ENCODE data around the gene KNDC1. TPM values are rescaled to one million over a fixed set of nuclear protein-coding genes. Genes with fewer than 3 reads are reported as not detected.

The KNDC1 gene
- total RNA-seq, 3 donors from 2014 or later = 0.14 to 0.60 (median 0.32) TPM

DNA sequence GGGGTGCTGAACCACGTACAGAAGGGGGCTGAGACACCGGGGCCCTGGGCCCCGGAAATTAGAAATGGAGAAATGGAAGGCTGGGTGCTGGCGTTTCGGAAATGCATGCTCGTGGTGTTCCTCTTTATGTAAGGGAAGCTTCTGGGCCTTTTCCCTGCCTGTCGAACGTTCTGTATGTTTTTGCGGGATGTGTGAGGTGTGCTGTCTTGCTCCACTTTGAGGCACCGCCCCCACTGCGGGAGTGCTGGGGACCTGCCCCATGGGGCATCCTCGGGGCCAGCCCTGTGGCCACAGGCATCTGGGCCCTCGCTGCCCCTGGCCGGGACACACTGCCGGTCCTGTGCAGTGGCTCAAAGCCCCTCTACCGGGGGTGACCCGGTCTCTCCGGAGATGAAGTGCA is 75.9 kb downstream of the KNDC1 start:
- DNase-seq = peak in 1 of 3 donors; percentile 47
- H3K9me3 ChIP-seq = no peaks in the 10 kb centered on the region
- TF ChIP-seq, protein P1, sequence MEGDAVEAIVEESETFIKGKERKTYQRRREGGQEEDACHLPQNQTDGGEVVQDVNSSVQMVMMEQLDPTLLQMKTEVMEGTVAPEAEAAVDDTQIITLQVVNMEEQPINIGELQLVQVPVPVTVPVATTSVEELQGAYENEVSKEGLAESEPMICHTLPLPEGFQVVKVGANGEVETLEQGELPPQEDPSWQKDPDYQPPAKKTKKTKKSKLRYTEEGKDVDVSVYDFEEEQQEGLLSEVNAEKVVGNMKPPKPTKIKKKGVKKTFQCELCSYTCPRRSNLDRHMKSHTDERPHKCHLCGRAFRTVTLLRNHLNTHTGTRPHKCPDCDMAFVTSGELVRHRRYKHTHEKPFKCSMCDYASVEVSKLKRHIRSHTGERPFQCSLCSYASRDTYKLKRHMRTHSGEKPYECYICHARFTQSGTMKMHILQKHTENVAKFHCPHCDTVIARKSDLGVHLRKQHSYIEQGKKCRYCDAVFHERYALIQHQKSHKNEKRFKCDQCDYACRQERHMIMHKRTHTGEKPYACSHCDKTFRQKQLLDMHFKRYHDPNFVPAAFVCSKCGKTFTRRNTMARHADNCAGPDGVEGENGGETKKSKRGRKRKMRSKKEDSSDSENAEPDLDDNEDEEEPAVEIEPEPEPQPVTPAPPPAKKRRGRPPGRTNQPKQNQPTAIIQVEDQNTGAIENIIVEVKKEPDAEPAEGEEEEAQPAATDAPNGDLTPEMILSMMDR (IDR thresholded peaks at IDR 0.05) = no peak
- intact Hi-C loops (cut with DNase I, micrococcal nuclease) = no loop called here
- no peak for ATAC-seq
- peaks cover 7% of the 10 kb centered on the region for H3K4me1 ChIP-seq (ENCODE audit: low read depth)
- no peaks in the 10 kb centered on the region for H3K36me3 ChIP-seq (ENCODE audit: low read depth)
- H3K4me3 ChIP-seq = no peak overlapping the region

DNA sequence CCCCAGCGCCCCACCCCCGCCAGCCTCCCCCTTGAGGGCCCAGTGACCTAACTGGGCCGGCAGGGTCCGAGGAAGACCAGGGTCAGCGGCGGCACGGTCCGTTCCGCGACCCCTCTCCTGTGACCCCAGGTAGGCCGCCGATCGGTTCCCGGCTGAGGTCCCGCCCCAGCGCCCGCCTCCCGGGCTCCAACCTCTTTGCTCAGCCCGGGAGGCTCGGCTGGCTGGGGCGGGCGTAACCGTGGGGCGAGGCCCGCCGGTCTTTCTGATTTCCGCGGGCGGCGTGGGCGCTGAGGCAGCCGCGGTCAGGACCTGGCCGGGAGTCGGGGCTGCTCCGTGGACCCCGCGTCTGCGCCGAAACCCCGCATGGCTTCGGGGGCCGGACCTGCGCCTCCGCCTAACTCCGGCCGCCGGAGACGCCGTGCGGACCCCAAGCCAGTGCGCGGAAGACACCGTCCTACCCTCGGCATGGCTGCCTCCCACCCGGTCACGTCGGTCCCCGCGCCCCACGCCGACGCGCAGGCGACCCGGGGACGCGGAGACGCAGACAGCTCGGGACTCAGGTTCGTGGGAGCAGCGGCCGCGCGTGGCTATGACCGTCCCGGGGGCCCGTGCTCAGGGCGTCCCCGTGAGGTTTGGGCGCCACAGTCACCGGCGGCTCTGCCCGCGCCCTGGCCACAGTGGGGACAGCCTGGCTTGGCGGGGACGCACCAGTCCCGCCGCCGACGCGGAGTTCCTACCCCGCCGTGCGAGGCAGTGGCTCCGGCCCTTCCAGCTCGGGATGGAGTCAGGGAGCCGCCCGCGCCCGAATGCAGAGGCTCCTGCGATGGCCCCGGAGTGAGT is 76.6 kb downstream of the KNDC1 start:
- intact Hi-C loops (cut with DNase I, micrococcal nuclease) = no loop called here
- H3K4me3 ChIP-seq = no peak overlapping the region
- ATAC-seq = peak; percentile 30

DNA sequence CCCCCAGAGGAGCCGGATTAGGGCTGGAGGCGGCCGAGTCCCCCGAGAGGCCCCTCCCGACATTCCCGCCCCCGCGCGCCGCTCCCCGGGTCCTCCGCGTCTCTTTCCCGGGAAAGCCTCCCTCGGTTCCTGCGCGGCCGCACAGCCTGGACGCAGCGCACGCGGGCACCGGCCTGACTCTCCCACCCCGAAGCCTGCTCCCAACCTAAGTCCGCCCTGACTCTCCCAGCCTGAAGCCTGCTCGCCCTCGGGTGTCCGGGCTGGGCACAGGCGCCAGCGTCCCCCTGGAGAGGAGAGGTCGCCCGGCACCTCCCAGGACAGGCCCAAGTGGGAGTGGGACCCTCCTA is 77.2 kb downstream of the KNDC1 start:
- no peak overlapping the region for H3K4me3 ChIP-seq
- H3K4me1 ChIP-seq (ENCODE audit: low read depth) = peaks cover 7% of the 10 kb centered on the region
- H3K36me3 ChIP-seq (ENCODE audit: low read depth) = no peaks in the 10 kb centered on the region
- ATAC-seq = no peak
- H3K9me3 ChIP-seq = no peaks in the 10 kb centered on the region
- peak in 1 of 3 donors; percentile 43 for DNase-seq
- TF ChIP-seq, protein P1 (IDR thresholded peaks at IDR 0.05) = no peak
- intact Hi-C loops (cut with DNase I, micrococcal nuclease) = no loop called here

More for the DNA sequence above, 76.6 kb downstream of the KNDC1 start:
- peaks cover 7% of the 10 kb centered on the region for H3K4me1 ChIP-seq (ENCODE audit: low read depth)
- peak in 1 of 3 donors; percentile 45 for DNase-seq
- H3K9me3 ChIP-seq = no peaks in the 10 kb centered on the region
- TF ChIP-seq, protein P1 (IDR thresholded peaks at IDR 0.05) = no peak
- H3K36me3 ChIP-seq (ENCODE audit: low read depth) = no peaks in the 10 kb centered on the region

DNA sequence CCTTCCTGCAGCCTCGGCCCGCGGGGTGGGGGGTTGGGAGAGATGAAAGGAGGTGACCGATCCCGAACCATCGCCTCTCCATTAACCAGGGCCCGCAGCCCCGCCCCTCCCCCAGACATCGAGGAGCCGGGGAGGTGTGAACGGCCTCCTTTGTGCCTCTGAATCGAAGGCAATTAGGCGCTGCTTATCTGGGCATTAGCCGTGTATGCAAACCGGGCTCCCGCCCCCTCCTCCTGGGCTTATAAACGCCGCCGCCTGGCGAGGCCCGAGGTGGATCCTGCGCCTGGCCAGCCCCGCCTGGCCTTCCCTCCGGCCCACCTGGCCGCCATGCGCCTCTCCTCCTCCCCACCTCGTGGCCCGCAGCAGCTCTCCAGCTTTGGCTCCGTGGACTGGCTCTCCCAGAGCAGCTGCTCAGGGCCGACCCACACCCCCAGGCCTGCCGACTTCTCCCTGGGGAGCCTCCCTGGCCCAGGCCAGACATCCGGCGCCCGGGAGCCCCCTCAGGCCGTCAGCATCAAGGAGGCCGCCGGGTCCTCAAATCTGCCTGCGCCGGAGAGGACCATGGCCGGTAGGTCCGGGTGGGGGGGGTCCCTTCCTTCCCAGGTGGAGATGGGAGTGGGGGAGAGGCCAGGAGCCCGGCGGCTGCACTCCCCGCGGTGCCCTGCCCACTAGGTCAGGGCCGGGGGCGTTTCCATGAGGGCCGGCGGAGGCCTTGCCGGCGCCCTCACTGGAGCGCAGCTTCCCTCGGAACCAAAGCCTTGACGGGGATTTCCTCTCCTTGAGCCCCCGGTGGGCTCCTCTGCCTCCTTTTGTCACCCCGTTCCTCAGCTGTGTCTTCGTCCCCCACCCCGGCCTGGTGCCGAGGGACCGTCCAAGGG is 77.8 kb downstream of the KNDC1 start, which contains the start of gene VENTX:
Gene VENTX, plus strand, starts transcription at position 268 of the 878 bp plus-strand sequence. Its CDS starts 60 bp downstream, at position 328.
- DNase-seq (no peak), ATAC-seq (no peak)
- peaks cover 7% of the 10 kb centered on the region for H3K4me1 ChIP-seq (ENCODE audit: low read depth)
- no peaks in the 10 kb centered on the region for H3K36me3 ChIP-seq (ENCODE audit: low read depth)
- TF ChIP-seq, protein P1 (IDR thresholded peaks at IDR 0.05) = no peak
- H3K9me3 ChIP-seq = no peaks in the 10 kb centered on the region
- H3K4me3 ChIP-seq = no peak within 1 kb of the TSS
- intact Hi-C loops (cut with DNase I, micrococcal nuclease) = no loop called here

DNA sequence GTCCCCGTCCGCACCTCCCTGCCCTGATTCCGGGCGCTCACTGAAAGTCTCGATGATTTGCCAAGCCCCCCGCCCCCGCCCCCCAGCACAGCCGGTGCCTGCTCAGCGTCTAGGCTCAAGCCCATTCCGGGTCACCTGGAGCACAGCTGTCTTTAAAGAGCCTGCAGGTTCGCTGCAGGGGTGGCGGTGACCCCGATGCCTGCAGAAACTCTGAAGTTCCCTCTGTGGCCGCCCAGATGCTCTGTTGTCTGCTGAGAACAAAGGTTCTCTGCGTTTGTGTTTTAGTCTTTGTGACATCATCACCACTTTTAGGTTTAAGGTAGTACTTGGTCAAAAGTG is 78.4 kb downstream of the KNDC1 start:
- intact Hi-C loops (cut with DNase I, micrococcal nuclease) = no loop called here

More for the DNA sequence above, 78.4 kb downstream of the KNDC1 start:
- Histone ChIP-seq H3K9me3 (no peaks in the 10 kb centered on the region), H3K4me1 (ENCODE audit: low read depth) (peaks cover 7% of the 10 kb centered on the region), H3K36me3 (ENCODE audit: low read depth) (no peaks in the 10 kb centered on the region), H3K4me3 (no peak overlapping the region)
- no peak for DNase-seq
- ATAC-seq = no peak
- TF ChIP-seq, protein P1 (IDR thresholded peaks at IDR 0.05) = no peak

All from mucosa of descending colon (tissue), 3 donors.